GM18526 (cell line): ENCODE data around the gene ZNF423.

Experiments used
- POLR2A ChIP-seq: IDR thresholded peaks from 3 replicates; pipeline ENCODE4 v1.6.1; 2011; ENCODE audit not compliant: insufficient read length; ENCODE audit errors: extremely low read depth

ZNF423 gene

GRCh38 chr16:49855280-49855821, 561 bp downstream of the ZNF423 start:
- no peak for TF ChIP-seq POLR2A

- TF ChIP-seq POLR2A, result no peak
Observed at GRCh38 chr16:49854796-49855203, 1.1 kb downstream of the ZNF423 start.

GRCh38 chr16:49854188-49854795, 1.6 kb downstream of the ZNF423 start:
- TF ChIP-seq POLR2A, result no peak

GRCh38 chr16:49852279-49852678, 3.6 kb downstream of the ZNF423 start:
- TF ChIP-seq POLR2A, result no peak

GRCh38 chr16:49851468-49851787, 4.5 kb downstream of the ZNF423 start:
- no peak for TF ChIP-seq POLR2A

- no peak for TF ChIP-seq POLR2A
Observed at GRCh38 chr16:49850558-49851467, 5.1 kb downstream of the ZNF423 start.

- TF ChIP-seq POLR2A, result no peak
Observed at GRCh38 chr16:49849754-49850108, 6.2 kb downstream of the ZNF423 start.

GRCh38 chr16:49849037-49849753, 6.7 kb downstream of the ZNF423 start:
- no peak for TF ChIP-seq POLR2A

GRCh38 chr16:49848530-49848929, 7.4 kb downstream of the ZNF423 start:
- TF ChIP-seq POLR2A, result no peak

GRCh38 chr16:49846800-49847199, 9.1 kb downstream of the ZNF423 start:
- no peak for TF ChIP-seq POLR2A

GRCh38 chr16:49844359-49844758, 11.6 kb downstream of the ZNF423 start:
- TF ChIP-seq POLR2A, result no peak

GRCh38 chr16:49843758-49844157, 12.2 kb downstream of the ZNF423 start:
- no peak for TF ChIP-seq POLR2A

GRCh38 chr16:49842972-49843371, 12.9 kb downstream of the ZNF423 start:
- no peak for TF ChIP-seq POLR2A

- no peak for TF ChIP-seq POLR2A
Observed at GRCh38 chr16:49839017-49839825, 16.7 kb downstream of the ZNF423 start.

GRCh38 chr16:49838441-49839016, 17.4 kb downstream of the ZNF423 start:
- no peak for TF ChIP-seq POLR2A
